ENCODE measurements around the gene MEGF11.

The MEGF11 gene

DNA sequence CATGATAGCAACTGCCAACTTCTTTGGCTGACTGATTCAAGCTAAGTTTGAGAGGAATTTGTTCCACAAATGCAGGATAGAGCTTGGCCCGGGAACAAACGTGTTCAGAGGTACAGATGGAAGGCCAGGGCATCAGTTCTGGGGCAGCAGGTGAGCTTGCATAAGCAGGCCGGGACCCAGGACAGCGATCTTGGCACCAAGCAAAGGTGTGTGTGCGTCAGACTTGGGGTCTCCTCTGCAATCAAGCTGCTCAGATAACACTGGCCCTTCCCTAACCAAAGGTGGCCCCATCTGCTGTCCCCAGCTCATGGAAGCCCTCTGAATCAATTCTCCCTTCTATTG, 155.6 kb downstream of the MEGF11 start:
- Histone ChIP-seq H3K9me3 (ENCODE audit: low read depth, low read length) (no peaks in the 10 kb centered on the region), H3K9ac (ENCODE audit: insufficient read length) (no peak overlapping the region), H3K27ac (no peak overlapping the region), H3K4me3 (no peak overlapping the region), H3K36me3 (ENCODE audit: insufficient read depth, low read length) (no peaks in the 10 kb centered on the region)
- TF ChIP-seq FOXP2 (optimal IDR thresholded peaks at IDR 0.05; ENCODE audit: control extremely low read depth, extremely low read length, insufficient read depth), result no peak
- no peak for TF ChIP-seq POLR2AphosphoS5 (IDR thresholded peaks at IDR 0.05; ENCODE audit: borderline replicate concordance, low read depth, low read length)
- TF ChIP-seq EZH2 (IDR thresholded peaks at IDR 0.05), result no peak
- DNase-seq (ENCODE audit: low read depth, low spot score), result no peak

DNA sequence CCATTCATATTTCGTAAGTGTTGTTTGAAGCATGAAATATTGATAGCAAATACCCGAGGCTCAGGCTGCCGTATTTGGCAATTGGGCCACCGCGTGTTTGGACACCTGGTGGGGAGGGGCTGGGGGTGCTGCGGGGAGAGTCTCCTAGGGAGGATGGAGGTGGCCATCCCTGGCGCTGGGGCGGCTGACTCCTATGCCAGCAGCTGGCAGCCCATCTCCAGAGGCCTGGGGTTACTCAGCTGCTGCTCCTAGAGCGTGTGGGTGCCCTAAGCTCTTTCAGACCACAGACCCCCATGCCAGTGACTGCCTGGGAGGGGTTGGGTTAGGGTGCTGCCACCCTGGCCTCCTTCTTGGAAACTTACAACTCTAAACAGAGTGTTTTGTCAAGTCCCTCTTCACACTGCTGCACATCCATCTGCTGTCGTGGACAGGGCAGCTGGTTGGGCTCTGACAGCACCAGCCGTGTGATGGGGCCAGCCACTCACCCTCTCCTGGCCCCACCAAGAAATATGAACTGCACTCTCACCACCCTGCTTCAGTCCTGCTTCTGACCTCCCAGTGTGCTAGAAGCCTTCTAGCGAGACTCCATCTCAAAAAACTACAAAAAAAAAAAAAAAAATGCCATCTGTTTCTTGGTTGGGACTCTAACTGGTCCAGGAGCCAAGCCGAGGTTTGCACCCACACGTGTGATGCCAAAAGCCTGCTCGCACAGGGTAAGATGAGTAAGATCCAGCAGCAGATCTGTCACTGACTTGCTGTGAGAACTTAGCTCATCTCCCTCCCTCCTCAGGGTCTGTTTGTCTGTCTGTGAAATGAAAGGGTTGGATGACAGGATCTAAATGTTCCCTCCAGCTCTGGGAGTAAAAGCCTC, 156.2 kb downstream of the MEGF11 start:
- Histone ChIP-seq H3K4me3 (no peak overlapping the region), H3K27ac (no peak overlapping the region), H3K9me3 (ENCODE audit: low read depth, low read length) (no peaks in the 10 kb centered on the region), H3K36me3 (ENCODE audit: insufficient read depth, low read length) (no peaks in the 10 kb centered on the region), H3K9ac (ENCODE audit: insufficient read length) (no peak overlapping the region)
- no peak for DNase-seq (ENCODE audit: low read depth, low spot score)
- no peak for TF ChIP-seq POLR2AphosphoS5 (IDR thresholded peaks at IDR 0.05; ENCODE audit: borderline replicate concordance, low read depth, low read length)
- no peak for TF ChIP-seq EZH2 (IDR thresholded peaks at IDR 0.05)
- TF ChIP-seq FOXP2 (optimal IDR thresholded peaks at IDR 0.05; ENCODE audit: control extremely low read depth, extremely low read length, insufficient read depth), result no peak

DNA sequence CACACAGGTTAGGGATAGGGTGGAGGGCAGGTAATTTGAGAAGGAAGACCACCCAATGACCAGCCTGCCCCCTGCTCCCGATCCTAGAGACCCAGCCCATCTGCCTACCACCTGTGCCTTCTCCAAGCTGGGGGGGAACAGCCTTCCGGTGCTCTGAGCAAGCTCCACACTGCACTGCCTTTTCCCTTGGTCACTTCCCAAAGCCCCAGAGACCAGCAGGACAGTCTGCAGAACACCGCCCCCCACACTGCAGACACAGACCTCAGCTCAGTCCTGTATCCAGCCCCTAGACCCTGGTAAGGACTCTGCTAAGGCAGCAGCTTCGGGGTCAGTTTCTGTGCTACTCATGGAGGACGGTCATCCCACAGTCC, 156.9 kb downstream of the MEGF11 start:
- no peak overlapping the region for H3K9ac ChIP-seq (ENCODE audit: insufficient read length)
- no peak overlapping the region for H3K4me3 ChIP-seq
- H3K9me3 ChIP-seq (ENCODE audit: low read depth, low read length), result no peaks in the 10 kb centered on the region
- DNase-seq (ENCODE audit: low read depth, low spot score), result no peak
- no peak overlapping the region for H3K27ac ChIP-seq
- TF ChIP-seq EZH2 (IDR thresholded peaks at IDR 0.05) (no peak), POLR2AphosphoS5 (IDR thresholded peaks at IDR 0.05; ENCODE audit: borderline replicate concordance, low read depth, low read length) (no peak), FOXP2 (optimal IDR thresholded peaks at IDR 0.05; ENCODE audit: control extremely low read depth, extremely low read length, insufficient read depth) (no peak)
- H3K36me3 ChIP-seq (ENCODE audit: insufficient read depth, low read length), result no peaks in the 10 kb centered on the region

DNA sequence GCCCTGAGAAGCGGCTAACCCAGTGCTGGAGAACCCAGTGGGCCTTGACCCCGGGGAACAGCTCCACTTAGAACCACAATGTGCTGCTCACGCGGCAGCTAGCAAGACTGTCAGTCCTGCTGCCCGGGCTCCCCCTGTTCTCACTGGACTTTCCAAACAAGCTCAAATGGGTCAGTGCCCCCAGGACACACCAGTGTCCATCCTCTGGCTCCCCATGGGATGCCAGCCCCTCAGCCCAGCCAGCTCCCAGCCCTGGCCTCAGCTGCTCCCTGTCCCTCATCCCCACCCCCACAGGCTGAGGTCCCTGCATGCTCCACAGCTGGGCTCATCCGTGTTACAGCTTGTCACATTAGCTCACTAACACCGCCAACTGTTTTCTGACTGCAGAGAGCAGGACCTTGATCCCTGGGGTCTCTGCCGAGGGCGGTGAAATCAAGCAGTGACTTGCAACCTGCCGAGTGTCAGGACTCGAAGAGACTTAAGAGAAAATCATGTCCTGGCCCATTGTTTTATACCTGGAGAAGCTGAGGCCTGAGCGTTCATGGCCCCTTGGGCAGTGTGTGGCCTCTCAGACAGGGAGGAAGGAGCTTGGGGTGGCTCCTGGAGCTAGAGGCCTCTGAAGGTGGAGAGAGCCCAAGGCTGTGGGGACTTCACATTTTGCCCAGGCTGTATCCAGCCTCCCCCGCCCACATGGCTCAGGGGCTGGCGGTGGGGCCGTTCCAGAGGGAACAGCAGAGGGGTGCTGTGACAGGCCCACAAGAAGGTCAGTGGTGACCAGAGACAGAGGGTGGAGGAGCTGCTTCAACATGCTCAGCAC, 157.5 kb downstream of the MEGF11 start:
- H3K9ac ChIP-seq (ENCODE audit: insufficient read length), result no peak overlapping the region
- H3K27ac ChIP-seq, result no peak overlapping the region
- TF ChIP-seq EZH2 (IDR thresholded peaks at IDR 0.05), result no peak
- TF ChIP-seq POLR2AphosphoS5 (IDR thresholded peaks at IDR 0.05; ENCODE audit: borderline replicate concordance, low read depth, low read length), result no peak
- no peak for TF ChIP-seq FOXP2 (optimal IDR thresholded peaks at IDR 0.05; ENCODE audit: control extremely low read depth, extremely low read length, insufficient read depth)
- H3K9me3 ChIP-seq (ENCODE audit: low read depth, low read length), result no peaks in the 10 kb centered on the region
- DNase-seq (ENCODE audit: low read depth, low spot score), result no peak
- H3K36me3 ChIP-seq (ENCODE audit: insufficient read depth, low read length), result no peaks in the 10 kb centered on the region
- H3K4me3 ChIP-seq, result no peak overlapping the region

DNA sequence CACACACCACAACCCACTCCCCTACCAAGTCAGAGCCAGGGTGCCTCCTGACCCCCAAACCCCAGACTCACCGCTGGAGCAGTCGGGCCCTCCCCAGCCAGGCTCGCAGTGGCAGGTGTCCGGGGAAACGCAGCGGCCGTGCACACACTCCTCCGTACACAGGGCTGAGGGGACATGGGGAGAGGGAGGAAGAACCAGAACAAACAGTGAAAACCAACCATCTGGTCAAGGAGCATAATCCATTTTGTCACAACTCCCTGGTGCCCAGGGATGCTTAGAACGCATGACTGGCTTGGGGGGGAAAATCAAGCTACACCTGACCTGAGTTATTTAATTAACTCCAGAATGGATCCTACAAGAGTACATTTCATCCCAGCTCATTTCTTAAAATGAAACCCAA, 159.2 kb downstream of the MEGF11 start:
- no peaks in the 10 kb centered on the region for H3K36me3 ChIP-seq (ENCODE audit: insufficient read depth, low read length)
- no peak overlapping the region for H3K27ac ChIP-seq
- TF ChIP-seq EZH2 (IDR thresholded peaks at IDR 0.05), result no peak
- no peak for TF ChIP-seq FOXP2 (optimal IDR thresholded peaks at IDR 0.05; ENCODE audit: control extremely low read depth, extremely low read length, insufficient read depth)
- TF ChIP-seq POLR2AphosphoS5 (IDR thresholded peaks at IDR 0.05; ENCODE audit: borderline replicate concordance, low read depth, low read length), result no peak
- DNase-seq (ENCODE audit: low read depth, low spot score), result no peak
- no peak overlapping the region for H3K4me3 ChIP-seq
- H3K9ac ChIP-seq (ENCODE audit: insufficient read length), result no peak overlapping the region
- no peaks in the 10 kb centered on the region for H3K9me3 ChIP-seq (ENCODE audit: low read depth, low read length)

DNA sequence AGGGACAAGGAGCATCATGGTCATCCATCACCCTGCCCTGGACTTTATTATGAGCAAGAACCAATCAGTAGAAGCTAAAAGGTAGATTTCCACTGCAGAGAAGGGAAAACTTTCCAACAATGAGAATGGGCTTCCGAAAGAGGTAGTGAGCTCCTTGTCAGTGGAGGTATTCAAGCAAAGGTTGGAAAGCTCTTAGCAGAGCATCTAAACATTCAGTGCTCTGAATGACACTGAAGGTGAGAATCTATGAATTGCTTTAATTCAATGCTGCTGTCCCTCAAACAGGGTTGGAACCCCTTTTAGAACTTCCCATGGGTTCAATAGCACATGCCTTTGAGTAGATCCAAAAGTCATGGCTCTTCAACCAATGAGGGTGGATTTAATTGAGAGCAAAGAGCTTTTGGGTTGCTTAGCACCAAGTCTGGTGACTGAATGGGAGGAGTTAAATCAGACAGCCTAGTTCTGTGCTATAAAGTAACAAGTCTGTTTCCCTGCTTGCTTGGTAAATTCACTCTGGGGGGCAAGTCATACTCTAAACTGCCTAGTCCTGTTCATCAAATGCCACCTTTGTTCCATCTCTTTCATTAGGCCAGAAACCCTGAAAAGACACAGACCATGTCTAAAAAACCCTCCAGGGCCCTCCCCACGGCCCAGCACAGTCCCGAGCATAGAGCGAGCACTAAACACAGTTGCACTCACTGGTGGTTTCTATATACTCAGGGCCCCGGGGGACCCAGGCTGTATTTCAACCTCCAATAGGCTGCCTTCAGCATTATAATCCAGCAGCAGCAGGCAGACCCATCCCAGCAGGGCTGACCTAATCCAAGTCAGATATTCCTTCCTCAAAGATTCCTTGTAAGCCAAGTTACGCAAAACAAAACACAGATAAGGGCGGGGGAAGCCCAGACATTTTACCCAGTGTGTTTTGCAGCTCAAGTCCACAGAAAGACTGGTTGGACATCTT, 161.2 kb downstream of the MEGF11 start:
- Histone ChIP-seq H3K36me3 (ENCODE audit: insufficient read depth, low read length) (no peaks in the 10 kb centered on the region), H3K27ac (no peak overlapping the region), H3K9ac (ENCODE audit: insufficient read length) (no peak overlapping the region), H3K4me3 (no peak overlapping the region), H3K9me3 (ENCODE audit: low read depth, low read length) (no peaks in the 10 kb centered on the region)
- DNase-seq (ENCODE audit: low read depth, low spot score), result no peak
- TF ChIP-seq EZH2 (IDR thresholded peaks at IDR 0.05) (no peak), POLR2AphosphoS5 (IDR thresholded peaks at IDR 0.05; ENCODE audit: borderline replicate concordance, low read depth, low read length) (no peak), FOXP2 (optimal IDR thresholded peaks at IDR 0.05; ENCODE audit: control extremely low read depth, extremely low read length, insufficient read depth) (no peak)

DNA sequence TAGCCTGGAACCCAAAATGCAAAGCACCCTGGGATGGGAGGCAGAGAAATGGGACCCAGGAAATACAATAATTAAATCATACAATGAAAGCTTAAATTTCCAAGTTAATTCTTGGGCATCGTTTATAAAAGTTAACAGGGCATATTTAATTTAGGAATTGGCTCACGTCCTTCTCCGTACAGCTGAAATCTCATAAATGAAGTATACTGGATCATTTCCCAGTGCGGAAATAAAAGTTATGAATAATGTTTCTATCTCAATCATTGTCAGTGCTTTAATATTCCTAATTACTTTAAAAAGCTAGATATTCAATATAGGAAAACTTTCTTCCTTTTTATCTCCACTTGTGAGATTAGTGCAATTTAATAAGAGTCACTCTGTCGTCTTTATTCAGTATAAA, 164.0 kb downstream of the MEGF11 start:
- no peaks in the 10 kb centered on the region for H3K9me3 ChIP-seq (ENCODE audit: low read depth, low read length)
- H3K36me3 ChIP-seq (ENCODE audit: insufficient read depth, low read length), result no peaks in the 10 kb centered on the region
- H3K27ac ChIP-seq, result no peak overlapping the region
- no peak for TF ChIP-seq EZH2 (IDR thresholded peaks at IDR 0.05)
- no peak for TF ChIP-seq FOXP2 (optimal IDR thresholded peaks at IDR 0.05; ENCODE audit: control extremely low read depth, extremely low read length, insufficient read depth)
- TF ChIP-seq POLR2AphosphoS5 (IDR thresholded peaks at IDR 0.05; ENCODE audit: borderline replicate concordance, low read depth, low read length), result no peak
- no peak for DNase-seq (ENCODE audit: low read depth, low spot score)
- no peak overlapping the region for H3K9ac ChIP-seq (ENCODE audit: insufficient read length)
- no peak overlapping the region for H3K4me3 ChIP-seq
